Measurements from ENCODE around the gene CCZ1.
"Not testable (repeated sequence)": the region's sequence is repeated elsewhere in the genome, so short reads cannot be mapped to it uniquely, and the experiment has no call there.

DNA sequence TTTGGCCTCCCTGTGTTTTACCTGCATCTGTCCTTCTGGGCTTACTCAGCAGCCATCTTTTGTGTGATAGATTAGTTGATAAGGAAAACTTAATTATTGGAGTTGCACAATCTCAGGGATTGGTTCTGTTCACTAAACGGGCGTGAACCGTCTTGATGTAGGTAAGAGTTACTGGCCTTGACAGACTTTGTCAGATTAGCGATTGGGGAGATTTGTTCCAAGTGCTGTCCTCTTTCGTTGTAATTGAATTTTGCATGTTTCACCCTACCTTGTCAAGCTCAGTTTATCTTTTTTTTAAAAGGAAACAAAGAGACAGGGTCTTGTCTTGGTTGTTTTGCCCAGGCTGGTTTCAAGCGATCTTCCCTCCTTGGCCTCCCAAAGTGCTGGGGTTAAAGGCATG, 4.5 kb downstream of the CCZ1 start:
- TF ChIP-seq MED1 (CRISPR knock-in tag; IDR thresholded peaks at IDR 0.05; ENCODE audit: borderline replicate concordance); HDGF (IDR thresholded peaks at IDR 0.05); EZH2 (IDR thresholded peaks at IDR 0.05; ENCODE audit: borderline replicate concordance, low read depth, low read length); FOXA1 (IDR thresholded peaks at IDR 0.05; ENCODE audit: borderline replicate concordance); JUND (IDR thresholded peaks at IDR 0.05; ENCODE audit: borderline replicate concordance, low read depth, low read length); JUND (tag; IDR thresholded peaks at IDR 0.05; ENCODE audit: borderline replicate concordance, low read depth, low read length): not testable (repeated sequence)
- TF ChIP-seq, protein P1, sequence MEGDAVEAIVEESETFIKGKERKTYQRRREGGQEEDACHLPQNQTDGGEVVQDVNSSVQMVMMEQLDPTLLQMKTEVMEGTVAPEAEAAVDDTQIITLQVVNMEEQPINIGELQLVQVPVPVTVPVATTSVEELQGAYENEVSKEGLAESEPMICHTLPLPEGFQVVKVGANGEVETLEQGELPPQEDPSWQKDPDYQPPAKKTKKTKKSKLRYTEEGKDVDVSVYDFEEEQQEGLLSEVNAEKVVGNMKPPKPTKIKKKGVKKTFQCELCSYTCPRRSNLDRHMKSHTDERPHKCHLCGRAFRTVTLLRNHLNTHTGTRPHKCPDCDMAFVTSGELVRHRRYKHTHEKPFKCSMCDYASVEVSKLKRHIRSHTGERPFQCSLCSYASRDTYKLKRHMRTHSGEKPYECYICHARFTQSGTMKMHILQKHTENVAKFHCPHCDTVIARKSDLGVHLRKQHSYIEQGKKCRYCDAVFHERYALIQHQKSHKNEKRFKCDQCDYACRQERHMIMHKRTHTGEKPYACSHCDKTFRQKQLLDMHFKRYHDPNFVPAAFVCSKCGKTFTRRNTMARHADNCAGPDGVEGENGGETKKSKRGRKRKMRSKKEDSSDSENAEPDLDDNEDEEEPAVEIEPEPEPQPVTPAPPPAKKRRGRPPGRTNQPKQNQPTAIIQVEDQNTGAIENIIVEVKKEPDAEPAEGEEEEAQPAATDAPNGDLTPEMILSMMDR (IDR thresholded peaks at IDR 0.05 in 2 of 3, conservative IDR thresholded peaks at IDR 0.05 in 1 of 3; ENCODE audit: insufficient read depth in 2 of 3, low read depth in 1 of 3, low read length in 3 of 3) = not testable (repeated sequence)

Measured in K562 (cell line).